Liver (tissue), 9 donors: ENCODE data around the gene CDH7. TPM values are rescaled to one million over a fixed set of nuclear protein-coding genes. Genes with fewer than 3 reads are reported as not detected.

ENCODE experiments used
- DNase-seq: peaks from one replicate; pipeline ENCODE4 v3.0.0-alpha.2; 2017; ENCODE audit warnings: low spot score
- H3K27ac ChIP-seq, 2 donors: one replicate each; pipeline ENCODE4 v1.7.0; 2013; ENCODE audit warnings: inconsistent platforms in 2 of 2, low read length in 2 of 2, control low read depth in 1 of 2, low read depth in 1 of 2, mild to moderate bottlenecking in 1 of 2
- H3K27me3 ChIP-seq, 4 donors: one replicate each; pipeline versions ENCODE4 v1.6.1 to v1.7.0; 2013; ENCODE audit warnings: low read length in 3 of 4, inconsistent platforms in 1 of 4, mild to moderate bottlenecking in 1 of 4, moderate library complexity in 1 of 4; ENCODE audit not compliant: control insufficient read depth in 4 of 4, insufficient read depth in 4 of 4
- H3K36me3 ChIP-seq, 4 donors: one replicate each; pipeline versions ENCODE4 v1.6.1 to v1.7.0; 2013; ENCODE audit warnings: low read length in 3 of 4, mild to moderate bottlenecking in 3 of 4, low read depth in 1 of 4, moderate library complexity in 1 of 4; ENCODE audit not compliant: control insufficient read depth in 4 of 4, insufficient read depth in 3 of 4
- H3K4me1 ChIP-seq, 4 donors: one replicate each; pipeline versions ENCODE4 v1.6.1 to v1.7.0; 2013; ENCODE audit warnings: low read length in 3 of 4, mild to moderate bottlenecking in 3 of 4, moderate library complexity in 1 of 4; ENCODE audit not compliant: control insufficient read depth in 4 of 4, insufficient read depth in 4 of 4
- H3K4me3 ChIP-seq, 3 donors: one replicate each; pipeline versions ENCODE4 v1.6.1 to v1.7.0; 2013; ENCODE audit warnings: low read length in 3 of 3, control low read depth in 1 of 3, low read depth in 1 of 3, mild to moderate bottlenecking in 1 of 3
- H3K9ac ChIP-seq, 2 donors: one replicate each; pipeline ENCODE4 v1.7.0; 2013; ENCODE audit warnings: low read length in 2 of 2, mild to moderate bottlenecking in 2 of 2, moderate library complexity in 2 of 2, control low read depth in 1 of 2, low read depth in 1 of 2
- H3K9me3 ChIP-seq, 4 donors: one replicate each; pipeline versions ENCODE4 v1.6.1 to v1.7.0; 2013; ENCODE audit warnings: low read length in 3 of 4; ENCODE audit not compliant: control insufficient read depth in 4 of 4
- ATF3 ChIP-seq: IDR thresholded peaks from 2 replicates; pipeline ENCODE4 v1.6.1; 2016; ENCODE audit warnings: antibody characterized with exemption
- CTCF ChIP-seq: fragments of 150-350 bp; IDR thresholded peaks from 2 replicates; pipeline ENCODE4 v1.5.1; 2017; ENCODE audit warnings: improper control_type of control experiment, low read depth, low read length; ENCODE audit not compliant: missing input control
- GABPA ChIP-seq, 2 donors: IDR thresholded peaks in 1 of 2; conservative IDR thresholded peaks in 1 of 2; 2 replicates each; pipeline ENCODE4 v1.6.1; 2016; ENCODE audit warnings: antibody characterized with exemption in 2 of 2, mild to moderate bottlenecking in 1 of 2, moderate library complexity in 1 of 2
- HNF4A ChIP-seq, 2 donors: conservative IDR thresholded peaks; 2 replicates each; pipeline ENCODE4 v1.6.1; 2016; ENCODE audit warnings: antibody characterized with exemption in 2 of 2, mild to moderate bottlenecking in 2 of 2
- HNF4G ChIP-seq: IDR thresholded peaks from 2 replicates; pipeline ENCODE4 v1.6.1; 2016; ENCODE audit warnings: antibody characterized with exemption
- JUND ChIP-seq, 2 donors: IDR thresholded peaks; 2 replicates each; pipeline ENCODE4 v1.6.1; 2016; ENCODE audit warnings: antibody characterized with exemption in 2 of 2
- MAX ChIP-seq: IDR thresholded peaks from 2 replicates; pipeline ENCODE4 v1.6.1; 2016; ENCODE audit warnings: antibody characterized with exemption
- RAD21 ChIP-seq, 2 donors: IDR thresholded peaks; 2 replicates each; pipeline ENCODE4 v1.6.1; 2016; ENCODE audit warnings: antibody characterized with exemption in 2 of 2, mild to moderate bottlenecking in 2 of 2
- REST ChIP-seq: IDR thresholded peaks from 2 replicates; pipeline ENCODE4 v1.6.1; 2016; ENCODE audit warnings: antibody characterized with exemption, mild to moderate bottlenecking
- RXRA ChIP-seq, 2 donors: IDR thresholded peaks; 2 replicates each; pipeline ENCODE4 v1.6.1; 2017 to 2018; ENCODE audit warnings: antibody characterized with exemption in 2 of 2, mild to moderate bottlenecking in 1 of 2
- YY1 ChIP-seq: IDR thresholded peaks from 2 replicates; pipeline ENCODE4 v1.6.1; 2016; ENCODE audit warnings: antibody characterized with exemption, mild to moderate bottlenecking
- WGBS: extraction: QIAGEN DNeasy Blood & Tissue Kit; methylation state at CpG from one replicate; pipeline ENCODE4 v1.1.7; 2013; 5-methylcytosine and 5-hydroxymethylcytosine counted together
- polyA plus RNA-seq, 2 donors: library from polyadenylated mRNA; stranded (reverse) in 1 of 2; unstranded in 1 of 2; fragments of 200-250 nt in 1 of 2; fragments of >200 nt in 1 of 2; fragmentation: Nextera tagmentation in 1 of 2; extraction: Ambion mirVana in 1 of 2; gene quantifications; one replicate each; pipeline versions ENCODE4 v1.2.1 to v1.2.3, GENCODE V29; 2013 to 2015
- total RNA-seq, 2 donors: library from RNA; depleted of rRNA; stranded (reverse); fragments of >200 nt; gene quantifications; one replicate each; pipeline ENCODE4 v1.2.3, GENCODE V29; 2014
- donor health status: healthy.
- donor health status: healthy.
- donor health status: healthy.
- donor health status: healthy.
- donor health status: healthy.

Gene CDH7
- total and polyA plus RNA-seq, 4 donors, result under 0.01 TPM; not detected in 3

GRCh38 chr18:65938592-65939372 is 188.0 kb downstream of the CDH7 start:
- WGBS, result 83% methylated on average over 4 of the region's 4 CpGs
- no peaks in the 10 kb centered on the region for H3K36me3 ChIP-seq
- no peaks in the 10 kb centered on the region for H3K9me3 ChIP-seq
- H3K27ac ChIP-seq, result no peak overlapping the region
- TF ChIP-seq CTCF (peak; percentile 38), HNF4A (conservative IDR thresholded peaks at IDR 0.05) (no peak), RAD21 (IDR thresholded peaks at IDR 0.05) (peak; percentile 46 to 49), JUND (IDR thresholded peaks at IDR 0.05) (no peak), YY1 (no peak), MAX (no peak), RXRA (IDR thresholded peaks at IDR 0.05) (no peak), ATF3 (no peak), REST (no peak), GABPA (IDR thresholded peaks at IDR 0.05 in 1 of 2, conservative IDR thresholded peaks at IDR 0.05 in 1 of 2) (no peak), HNF4G (no peak)
- peaks cover 0 to 2% (median 0%) of the 10 kb centered on the region in 4 donors for H3K27me3 ChIP-seq
- no peak overlapping the region for H3K4me3 ChIP-seq
- peaks cover 0 to 8% (median 3%) of the 10 kb centered on the region in 4 donors for H3K4me1 ChIP-seq
- DNase-seq, result no peak
- no peak overlapping the region for H3K9ac ChIP-seq
